Subcutaneous abdominal adipose tissue (tissue), 5 donors: Measurements from ENCODE around the gene INTS3.
A peak's percentile ranks its signal among the peaks of the same experiment; 100 is the strongest.

Experiments used
- H3K27ac ChIP-seq: one replicate; pipeline ENCODE4 v1.7.0; 2013; ENCODE audit warnings: low read depth, mild to moderate bottlenecking, inconsistent platforms, low read length, moderate library complexity
- H3K27me3 ChIP-seq, 5 donors: one replicate each; pipeline ENCODE4 v1.7.0; 2013; ENCODE audit warnings: low read length in 5 of 5, inconsistent platforms in 1 of 5; ENCODE audit not compliant: control insufficient read depth in 5 of 5, insufficient read depth in 4 of 5
- H3K36me3 ChIP-seq, 5 donors: one replicate each; pipeline ENCODE4 v1.7.0; 2013; ENCODE audit warnings: low read length in 5 of 5; ENCODE audit not compliant: control insufficient read depth in 5 of 5, insufficient read depth in 5 of 5
- H3K4me1 ChIP-seq, 5 donors: one replicate each; pipeline ENCODE4 v1.7.0; 2013; ENCODE audit warnings: low read length in 5 of 5, mild to moderate bottlenecking in 3 of 5, moderate library complexity in 1 of 5; ENCODE audit not compliant: control insufficient read depth in 5 of 5, insufficient read depth in 5 of 5
- H3K4me3 ChIP-seq, 5 donors: one replicate each; pipeline ENCODE4 v1.7.0; 2013; ENCODE audit warnings: low read length in 5 of 5, low read depth in 1 of 5
- H3K9ac ChIP-seq, 5 donors: one replicate each; pipeline ENCODE4 v1.7.0; 2013; ENCODE audit warnings: low read length in 5 of 5, mild to moderate bottlenecking in 4 of 5, moderate library complexity in 3 of 5
- H3K9me3 ChIP-seq, 5 donors: one replicate each; pipeline ENCODE4 v1.7.0; 2013; ENCODE audit warnings: low read length in 5 of 5; ENCODE audit not compliant: control insufficient read depth in 5 of 5
- donor health status: healthy.
- donor health status: healthy.
- donor health status: healthy.
- donor health status: healthy.
- donor health status: healthy.

Gene INTS3

DNA sequence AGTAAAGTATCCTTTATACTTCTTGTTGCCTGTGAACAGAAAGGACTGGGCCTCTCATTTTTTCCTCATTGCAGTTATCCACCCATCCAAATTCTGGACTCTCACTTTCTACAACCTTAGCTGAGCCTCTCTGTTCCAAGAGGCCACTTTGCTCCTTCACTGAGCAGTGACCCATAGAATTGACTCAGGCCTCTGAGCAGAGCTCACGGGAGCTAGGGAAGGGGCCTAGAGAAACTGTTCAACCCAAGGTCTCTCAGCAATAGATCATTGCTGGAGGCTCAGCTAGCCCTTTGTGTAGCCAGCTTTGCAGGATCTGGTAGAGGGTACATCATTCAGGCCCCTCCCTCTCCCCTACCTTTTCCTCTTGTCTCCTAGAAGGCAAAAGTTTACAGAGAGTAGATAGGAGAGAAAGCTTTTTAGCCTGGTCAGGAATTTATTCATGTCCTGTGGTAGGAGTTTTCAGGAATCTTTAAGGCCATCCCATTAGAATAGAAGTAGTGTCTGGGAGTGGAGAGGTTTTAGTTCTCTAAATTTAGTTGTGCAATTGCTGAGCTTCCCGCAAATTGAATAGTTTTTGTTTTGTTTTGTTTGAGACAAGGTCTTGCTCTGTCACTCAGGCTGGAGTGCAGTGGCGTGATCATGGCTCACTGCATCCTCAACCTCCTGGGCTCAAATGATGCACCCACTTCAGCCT, 6.7 kb downstream of the INTS3 start:
- Histone ChIP-seq H3K4me1 (peaks cover 3 to 32% (median 25%) of the 10 kb centered on the region in 5 donors), H3K27ac (peak overlapping the region; percentile 61), H3K9ac (peak overlapping the region in 1 of 5 donors; percentile 20), H3K36me3 (peaks cover 0 to 5% (median 0%) of the 10 kb centered on the region in 5 donors), H3K4me3 (no peak overlapping the region), H3K27me3 (no peaks in the 10 kb centered on the region), H3K9me3 (no peaks in the 10 kb centered on the region)

- no peaks in the 10 kb centered on the region for H3K27me3 ChIP-seq
- H3K9me3 ChIP-seq, result no peaks in the 10 kb centered on the region
- no peak overlapping the region for H3K4me3 ChIP-seq
- no peak overlapping the region for H3K27ac ChIP-seq
- peak overlapping the region in 1 of 5 donors; percentile 46 for H3K9ac ChIP-seq
- H3K4me1 ChIP-seq, result peaks cover 3 to 27% (median 19%) of the 10 kb centered on the region in 5 donors
- peaks cover 0 to 5% (median 0%) of the 10 kb centered on the region in 5 donors for H3K36me3 ChIP-seq
Measured at GRCh38 chr1:153735090-153735420, 7.2 kb downstream of the INTS3 start.

DNA sequence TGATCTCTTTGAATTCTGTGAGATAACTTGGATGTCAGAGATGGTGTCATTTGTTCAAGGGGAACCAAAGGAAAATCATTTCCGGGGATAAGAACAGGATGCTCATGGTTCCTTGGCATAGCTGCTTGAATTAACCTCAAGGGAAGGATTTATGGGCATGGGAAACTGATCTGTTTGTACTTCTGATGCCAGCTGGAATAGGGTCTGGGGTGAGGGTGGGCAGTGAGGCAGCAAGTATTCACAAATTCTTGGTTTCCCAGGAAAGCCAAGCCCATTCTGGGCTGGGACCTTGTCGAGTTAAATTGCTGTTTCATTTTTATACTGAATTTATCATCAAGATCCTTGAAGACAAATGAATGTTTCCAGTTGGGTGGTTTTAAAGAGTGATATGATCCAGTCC, 14.1 kb downstream of the INTS3 start:
- no peaks in the 10 kb centered on the region for H3K27me3 ChIP-seq
- no peak overlapping the region for H3K27ac ChIP-seq
- H3K9ac ChIP-seq, result no peak overlapping the region
- H3K4me1 ChIP-seq, result peaks cover 0 to 3% (median 0%) of the 10 kb centered on the region in 5 donors
- peaks cover 23 to 60% (median 48%) of the 10 kb centered on the region in 5 donors for H3K36me3 ChIP-seq
- no peaks in the 10 kb centered on the region for H3K9me3 ChIP-seq
- H3K4me3 ChIP-seq, result no peak overlapping the region

GRCh38 chr1:153742411-153743142, 14.7 kb downstream of the INTS3 start:
- Histone ChIP-seq H3K9me3 (no peaks in the 10 kb centered on the region), H3K27me3 (no peaks in the 10 kb centered on the region), H3K27ac (peak overlapping the region; percentile 2), H3K4me1 (peaks cover 0 to 3% (median 0%) of the 10 kb centered on the region in 5 donors), H3K4me3 (no peak overlapping the region), H3K9ac (peak overlapping the region in 1 of 5 donors; percentile 48), H3K36me3 (peaks cover 29 to 66% (median 54%) of the 10 kb centered on the region in 5 donors)

DNA sequence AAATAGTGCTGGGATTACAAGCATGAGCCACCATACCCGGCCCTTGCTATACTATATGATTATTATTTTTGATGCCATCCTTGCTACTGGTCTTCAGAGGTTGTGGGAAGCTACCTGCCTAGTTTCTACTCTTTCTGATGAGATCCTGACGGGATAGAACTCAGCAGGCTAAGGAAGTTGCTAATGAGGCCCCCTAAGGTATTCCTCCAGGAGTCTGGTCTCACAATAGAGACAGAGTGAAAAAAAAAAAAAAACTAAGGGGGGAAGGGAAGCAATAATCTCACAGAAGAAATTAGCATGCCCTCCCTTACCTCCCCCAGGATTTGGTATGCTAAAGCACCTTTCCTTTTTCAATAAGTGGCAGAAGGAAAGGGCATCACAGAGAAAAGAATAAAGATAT, 17.6 kb downstream of the INTS3 start:
- Histone ChIP-seq H3K27me3 (no peaks in the 10 kb centered on the region), H3K9ac (no peak overlapping the region), H3K4me1 (peaks cover 0 to 18% (median 13%) of the 10 kb centered on the region in 5 donors), H3K36me3 (peaks cover 33 to 82% (median 63%) of the 10 kb centered on the region in 5 donors), H3K4me3 (no peak overlapping the region), H3K27ac (no peak overlapping the region), H3K9me3 (no peaks in the 10 kb centered on the region)

- no peak overlapping the region for H3K4me3 ChIP-seq
- H3K9ac ChIP-seq, result no peak overlapping the region
- peaks cover 35 to 82% (median 62%) of the 10 kb centered on the region in 5 donors for H3K36me3 ChIP-seq
- no peak overlapping the region for H3K27ac ChIP-seq
- H3K9me3 ChIP-seq, result no peaks in the 10 kb centered on the region
- H3K27me3 ChIP-seq, result no peaks in the 10 kb centered on the region
- peaks cover 3 to 25% (median 20%) of the 10 kb centered on the region in 5 donors for H3K4me1 ChIP-seq
Measured at GRCh38 chr1:153746174-153746573, 18.3 kb downstream of the INTS3 start.

DNA sequence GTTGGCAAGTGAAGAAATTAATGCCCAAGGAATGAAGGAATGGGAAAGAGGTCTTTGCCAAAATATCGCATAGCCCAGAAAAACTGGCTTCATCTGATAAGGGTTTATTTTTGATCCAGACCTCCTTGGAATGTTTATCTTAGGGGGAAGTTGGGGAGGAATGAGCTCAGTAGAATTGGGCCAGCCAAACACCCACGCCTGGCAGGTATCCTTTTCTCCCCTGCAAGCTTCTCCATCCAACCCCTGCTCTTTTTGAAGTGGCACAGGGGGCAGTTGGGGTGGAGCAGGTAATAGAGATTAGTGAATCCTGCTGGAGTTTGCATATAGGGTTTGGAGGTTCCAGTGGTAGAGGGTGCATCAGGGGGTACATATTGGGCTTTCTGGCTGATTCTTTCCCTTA, 21.1 kb downstream of the INTS3 start:
- no peaks in the 10 kb centered on the region for H3K27me3 ChIP-seq
- H3K9me3 ChIP-seq, result no peaks in the 10 kb centered on the region
- peaks cover 36 to 78% (median 54%) of the 10 kb centered on the region in 5 donors for H3K36me3 ChIP-seq
- H3K4me3 ChIP-seq, result no peak overlapping the region
- H3K9ac ChIP-seq, result no peak overlapping the region
- peaks cover 9 to 42% (median 28%) of the 10 kb centered on the region in 5 donors for H3K4me1 ChIP-seq
- H3K27ac ChIP-seq, result peak overlapping the region; percentile 38

GRCh38 chr1:153749408-153750005, 21.7 kb downstream of the INTS3 start:
- no peaks in the 10 kb centered on the region for H3K9me3 ChIP-seq
- peak overlapping the region in 1 of 5 donors; percentile 20 for H3K9ac ChIP-seq
- H3K27ac ChIP-seq, result peak overlapping the region; percentile 38
- H3K4me3 ChIP-seq, result no peak overlapping the region
- no peaks in the 10 kb centered on the region for H3K27me3 ChIP-seq
- peaks cover 33 to 78% (median 55%) of the 10 kb centered on the region in 5 donors for H3K36me3 ChIP-seq
- H3K4me1 ChIP-seq, result peaks cover 9 to 42% (median 28%) of the 10 kb centered on the region in 5 donors

DNA sequence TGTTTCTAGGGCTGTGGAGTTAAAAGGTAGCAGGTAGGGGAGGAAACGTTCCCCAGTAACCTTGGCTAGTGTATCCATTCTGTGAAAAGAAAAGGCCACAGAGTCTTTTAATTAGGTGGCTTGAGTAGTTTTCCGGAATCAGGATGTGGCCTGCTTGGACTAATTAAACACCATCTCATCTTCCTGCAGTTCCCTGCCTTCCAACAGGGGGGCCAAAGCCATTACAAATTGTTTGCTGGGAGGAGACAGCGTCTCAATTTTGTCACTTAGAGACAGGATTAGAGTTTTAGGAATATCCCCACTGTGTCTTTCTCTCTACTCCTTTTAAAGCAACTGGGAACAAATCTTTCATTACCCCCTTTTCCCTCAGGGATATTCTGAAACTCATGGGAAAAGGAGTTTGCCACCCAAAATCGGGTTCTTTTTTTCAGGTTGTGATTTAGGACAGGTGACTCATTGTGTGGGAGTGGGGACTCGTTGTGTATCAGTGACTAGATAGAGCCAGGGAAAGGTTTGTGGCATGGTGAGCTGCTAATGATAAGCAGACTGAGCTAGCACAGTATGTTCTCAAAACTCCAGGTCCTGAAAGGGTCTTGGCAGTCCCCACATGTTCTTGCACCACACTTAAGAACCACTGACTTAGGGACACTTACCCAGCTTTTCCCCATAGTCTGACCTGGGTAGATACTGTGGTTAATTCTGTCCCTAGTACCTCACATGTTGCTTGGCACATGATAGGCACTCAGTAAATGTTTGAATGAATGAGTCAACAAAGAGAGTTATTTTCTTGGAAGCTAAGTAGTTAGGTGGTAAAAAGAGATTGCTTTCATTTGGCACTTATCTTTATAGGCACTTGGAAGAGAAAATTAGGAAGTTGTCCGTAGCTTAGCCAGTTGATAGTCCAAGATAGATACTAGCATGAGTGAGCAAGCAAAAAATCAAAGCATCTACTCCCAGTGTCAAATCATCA, 22.5 kb downstream of the INTS3 start:
- H3K27me3 ChIP-seq, result no peaks in the 10 kb centered on the region
- H3K4me3 ChIP-seq, result no peak overlapping the region
- H3K36me3 ChIP-seq, result peaks cover 34 to 82% (median 60%) of the 10 kb centered on the region in 5 donors
- peaks cover 9 to 42% (median 28%) of the 10 kb centered on the region in 5 donors for H3K4me1 ChIP-seq
- peak overlapping the region in 2 of 5 donors; percentile 4 to 20 for H3K9ac ChIP-seq
- no peaks in the 10 kb centered on the region for H3K9me3 ChIP-seq
- peak overlapping the region; percentile 38 for H3K27ac ChIP-seq
